Muscle layer of duodenum (tissue), 2 donors: Measurements from ENCODE around the gene RTN4.

Experiments
- H3K27ac ChIP-seq: one replicate; pipeline ENCODE4 v1.7.0; 2013; ENCODE audit warnings: mild to moderate bottlenecking, low read length
- H3K27me3 ChIP-seq: one replicate; pipeline ENCODE4 v1.7.0; 2013; ENCODE audit warnings: low read depth, mild to moderate bottlenecking, control low read depth, low read length
- H3K36me3 ChIP-seq, 2 donors: one replicate each; pipeline ENCODE4 v1.7.0; 2013; ENCODE audit warnings: low read length in 2 of 2, control low read depth in 1 of 2, mild to moderate bottlenecking in 1 of 2; ENCODE audit not compliant: insufficient read depth in 2 of 2, control insufficient read depth in 1 of 2
- H3K4me1 ChIP-seq, 2 donors: one replicate each; pipeline ENCODE4 v1.7.0; 2013; ENCODE audit warnings: low read length in 2 of 2, mild to moderate bottlenecking in 2 of 2, control low read depth in 1 of 2, moderate library complexity in 1 of 2; ENCODE audit not compliant: insufficient read depth in 2 of 2, control insufficient read depth in 1 of 2
- H3K4me3 ChIP-seq, 2 donors: one replicate each; pipeline ENCODE4 v1.7.0; 2013; ENCODE audit warnings: low read length in 2 of 2, low read depth in 1 of 2, mild to moderate bottlenecking in 1 of 2
- H3K9me3 ChIP-seq, 2 donors: one replicate each; pipeline ENCODE4 v1.7.0; 2013; ENCODE audit warnings: low read length in 2 of 2, control low read depth in 1 of 2, mild to moderate bottlenecking in 1 of 2; ENCODE audit not compliant: control insufficient read depth in 1 of 2
- donor health status: healthy.

The RTN4 gene

GRCh38 chr2:55029098-55029497 is 21.2 kb downstream of the RTN4 start:
- no peak overlapping the region for H3K27ac ChIP-seq
- H3K27me3 ChIP-seq: no peaks in the 10 kb centered on the region
- no peaks in the 10 kb centered on the region for H3K9me3 ChIP-seq
- H3K4me1 ChIP-seq: peaks cover 13 to 61% of the 10 kb centered on the region in 2 donors
- no peak overlapping the region for H3K4me3 ChIP-seq
- no peaks in the 10 kb centered on the region for H3K36me3 ChIP-seq

- no peaks in the 10 kb centered on the region for H3K36me3 ChIP-seq
- H3K9me3 ChIP-seq: no peaks in the 10 kb centered on the region
- H3K27ac ChIP-seq: no peak overlapping the region
- no peak overlapping the region for H3K4me3 ChIP-seq
- peaks cover 14 to 70% of the 10 kb centered on the region in 2 donors for H3K4me1 ChIP-seq
- H3K27me3 ChIP-seq: no peaks in the 10 kb centered on the region
Observed at GRCh38 chr2:55027226-55027625, 23.0 kb downstream of the RTN4 start.

DNA sequence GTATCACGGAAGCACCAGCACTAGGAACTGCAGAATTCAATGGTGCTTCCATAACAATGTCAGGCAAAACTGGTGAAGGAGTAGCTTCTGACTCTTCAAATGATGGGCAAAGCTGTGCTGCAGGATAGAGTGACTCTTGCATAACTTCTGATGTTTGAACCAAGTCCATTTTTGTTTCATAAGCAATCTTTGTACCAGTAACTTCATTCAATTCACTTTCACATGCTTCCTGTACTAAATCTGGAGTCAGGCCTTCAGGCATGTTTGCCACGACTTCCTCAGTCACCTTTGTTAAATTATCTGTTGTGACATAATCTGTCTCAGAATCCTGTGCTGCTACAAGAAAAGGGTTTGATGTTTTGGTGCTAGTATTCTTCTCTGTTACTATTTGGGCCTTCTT is 24.0 kb downstream of the RTN4 start:
- Histone ChIP-seq H3K27ac (no peak overlapping the region), H3K4me1 (peaks cover 11 to 71% of the 10 kb centered on the region in 2 donors), H3K27me3 (no peaks in the 10 kb centered on the region), H3K36me3 (no peaks in the 10 kb centered on the region), H3K4me3 (no peak overlapping the region), H3K9me3 (no peaks in the 10 kb centered on the region)

GRCh38 chr2:55025627-55026026 is 24.6 kb downstream of the RTN4 start:
- Histone ChIP-seq H3K27me3 (no peaks in the 10 kb centered on the region), H3K4me3 (no peak overlapping the region), H3K36me3 (peaks cover 0 to under 1% of the 10 kb centered on the region in 2 donors), H3K4me1 (peaks cover 9 to 65% of the 10 kb centered on the region in 2 donors), H3K27ac (no peak overlapping the region), H3K9me3 (no peaks in the 10 kb centered on the region)

GRCh38 chr2:55025082-55025481 is 25.2 kb downstream of the RTN4 start:
- Histone ChIP-seq H3K27me3 (no peaks in the 10 kb centered on the region), H3K9me3 (no peaks in the 10 kb centered on the region), H3K36me3 (peaks cover 0 to 6% of the 10 kb centered on the region in 2 donors), H3K4me3 (no peak overlapping the region), H3K27ac (no peak overlapping the region), H3K4me1 (peaks cover 9 to 62% of the 10 kb centered on the region in 2 donors)

DNA sequence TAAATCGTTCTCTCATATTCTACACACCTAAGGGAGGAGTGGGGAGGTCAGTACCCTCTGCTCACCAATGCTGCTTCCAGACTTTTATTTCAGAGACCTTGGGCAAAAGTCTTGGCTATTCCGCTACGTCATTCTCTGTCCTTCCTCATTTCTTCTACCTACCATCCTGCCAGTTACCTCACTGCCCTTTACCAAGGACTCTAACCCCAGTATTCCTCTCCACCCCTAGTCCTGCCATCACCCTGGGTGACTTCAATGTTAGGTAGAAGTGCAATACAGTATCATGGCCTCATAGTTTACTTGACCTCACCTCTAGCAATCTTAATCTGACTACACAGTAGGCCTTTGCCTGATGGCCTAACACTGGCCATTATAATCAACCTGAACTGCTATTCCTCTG is 27.8 kb downstream of the RTN4 start:
- H3K9me3 ChIP-seq: no peaks in the 10 kb centered on the region
- peaks cover 8 to 53% of the 10 kb centered on the region in 2 donors for H3K4me1 ChIP-seq
- H3K4me3 ChIP-seq: no peak overlapping the region
- H3K27ac ChIP-seq: no peak overlapping the region
- H3K27me3 ChIP-seq: no peaks in the 10 kb centered on the region
- H3K36me3 ChIP-seq: peaks cover 0 to 14% of the 10 kb centered on the region in 2 donors

GRCh38 chr2:55019526-55020258 is 30.6 kb downstream of the RTN4 start:
- H3K9me3 ChIP-seq: no peaks in the 10 kb centered on the region

DNA sequence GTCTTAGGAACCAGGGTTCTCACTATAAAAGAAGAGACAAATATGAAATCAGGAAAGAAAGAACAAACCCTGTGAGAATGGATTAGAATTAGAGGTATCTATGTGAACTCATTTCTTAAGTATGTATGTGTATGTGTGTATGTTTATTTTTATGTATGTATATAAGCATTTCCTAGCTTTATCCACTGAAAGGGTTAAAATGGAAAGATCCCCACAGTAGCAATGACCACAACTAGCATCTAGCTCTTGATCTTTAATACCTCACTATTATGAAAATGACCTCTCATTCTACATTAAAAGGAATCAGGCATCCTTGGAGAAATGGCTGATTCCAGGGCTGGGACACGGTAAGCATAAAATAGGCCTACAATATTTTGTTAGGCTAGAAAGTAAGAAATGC is 31.6 kb downstream of the RTN4 start:
- Histone ChIP-seq H3K4me1 (peaks cover 11 to 41% of the 10 kb centered on the region in 2 donors), H3K27ac (no peak overlapping the region), H3K36me3 (peaks cover 0 to 14% of the 10 kb centered on the region in 2 donors), H3K27me3 (no peaks in the 10 kb centered on the region), H3K9me3 (no peaks in the 10 kb centered on the region), H3K4me3 (no peak overlapping the region)

More at GRCh38 chr2:55019526-55020258, 30.6 kb downstream of the RTN4 start:
- Histone ChIP-seq H3K36me3 (peaks cover 0 to 14% of the 10 kb centered on the region in 2 donors), H3K4me3 (no peak overlapping the region), H3K27me3 (no peaks in the 10 kb centered on the region), H3K4me1 (peaks cover 8 to 41% of the 10 kb centered on the region in 2 donors), H3K27ac (no peak overlapping the region)

- Histone ChIP-seq H3K27me3 (no peaks in the 10 kb centered on the region), H3K36me3 (peaks cover 0 to 14% of the 10 kb centered on the region in 2 donors), H3K4me1 (peaks cover 16 to 42% of the 10 kb centered on the region in 2 donors), H3K9me3 (no peaks in the 10 kb centered on the region), H3K27ac (no peak overlapping the region), H3K4me3 (no peak overlapping the region)
Observed at GRCh38 chr2:55017880-55018279, 32.4 kb downstream of the RTN4 start.

- Histone ChIP-seq H3K4me3 (no peak overlapping the region), H3K27me3 (no peaks in the 10 kb centered on the region), H3K9me3 (no peaks in the 10 kb centered on the region), H3K4me1 (peaks cover 20 to 42% of the 10 kb centered on the region in 2 donors), H3K27ac (no peak overlapping the region), H3K36me3 (peaks cover 0 to 14% of the 10 kb centered on the region in 2 donors)
Observed at GRCh38 chr2:55017428-55017827, 32.8 kb downstream of the RTN4 start.

DNA sequence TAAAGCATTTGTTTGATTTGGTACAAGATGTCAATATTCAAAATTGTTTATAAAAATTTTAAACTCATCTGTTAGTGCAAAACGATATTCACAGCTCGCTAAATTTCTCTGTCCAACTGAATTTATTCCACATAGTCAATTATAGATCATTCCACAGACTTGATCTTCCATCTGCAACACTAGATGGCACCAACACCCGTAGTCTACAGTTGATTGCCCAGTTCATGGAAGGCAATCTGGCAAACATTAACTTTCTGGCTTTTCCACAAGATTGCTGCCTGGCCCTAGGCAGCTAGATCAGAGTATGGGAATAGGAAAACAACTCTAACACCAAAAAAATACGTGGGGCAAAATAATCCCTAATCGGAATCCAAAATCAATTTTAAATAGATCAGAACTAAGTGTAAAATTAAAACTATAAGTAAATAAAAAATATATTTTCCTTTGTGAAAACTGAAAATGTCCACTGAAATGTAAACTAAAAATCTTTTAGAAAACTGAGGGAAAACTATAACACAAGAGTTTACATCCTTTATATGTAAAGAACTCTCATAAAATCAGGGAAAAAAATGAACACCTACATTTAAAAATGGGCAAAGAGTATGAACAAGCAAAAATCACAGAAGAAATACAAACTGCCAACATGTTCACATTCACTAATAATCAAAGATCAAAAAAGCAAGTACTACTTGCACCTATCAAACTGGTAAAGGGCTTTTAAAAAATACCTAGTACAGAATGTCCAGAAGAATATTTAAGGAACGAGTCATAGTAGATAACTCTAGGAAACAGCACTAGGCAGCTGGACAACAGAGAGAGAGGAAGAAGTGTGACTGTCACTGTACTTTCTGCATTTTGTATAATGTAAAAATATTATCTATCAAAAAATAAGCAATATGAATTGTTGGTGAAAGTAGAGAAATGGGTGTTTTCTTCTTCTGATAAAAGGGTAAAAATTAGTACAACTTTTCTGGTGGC is 35.0 kb downstream of the RTN4 start:
- Histone ChIP-seq H3K27ac (no peak overlapping the region), H3K27me3 (no peaks in the 10 kb centered on the region), H3K4me3 (no peak overlapping the region), H3K4me1 (peaks cover 28 to 53% of the 10 kb centered on the region in 2 donors), H3K9me3 (no peaks in the 10 kb centered on the region), H3K36me3 (peaks cover 0 to 10% of the 10 kb centered on the region in 2 donors)
